Measurements from ENCODE around the gene KICS2. TPM values are rescaled to one million over a fixed set of nuclear protein-coding genes. Genes with fewer than 3 reads are reported as not detected.

Gene KICS2
- total RNA-seq (2011; cell fraction: chromatin; rRNA removed; ENCODE audit: low replicate concordance): 11.2 and 14.4 TPM in 2 replicates
- total RNA-seq (2011; cell fraction: nucleolus; rRNA removed): 14.0 and 18.4 TPM in 2 replicates
- 17.7 and 19.8 TPM in 2 replicates for total RNA-seq (2011; cell fraction: nucleoplasm; rRNA removed)
- 5.6 and 7.1 TPM in 2 replicates for total RNA-seq (2014; rRNA removed)
- 4.7 and 5.5 TPM in 2 replicates for total RNA-seq (2014; rRNA removed; fragmentation: Illumina TruSeq; extraction: Trizol)
- 4.7 and 5.4 TPM in 2 replicates for total RNA-seq (2015; rRNA removed; fragmentation: Illumina TruSeq; extraction: Trizol)
- total RNA-seq (2021): 5.8 and 6.7 TPM in 2 replicates
- 6.4 and 7.2 TPM in 2 replicates for polyA plus RNA-seq (2011; rRNA removed)
- polyA plus RNA-seq (2011; cell fraction: cytosol; rRNA removed): 5.5 and 5.7 TPM in 2 replicates
- polyA plus RNA-seq (2011; cell fraction: nucleus; rRNA removed): 8.9 and 9.1 TPM in 2 replicates
- polyA plus RNA-seq (2012): 2.7 and 4.1 TPM in 2 replicates
- polyA plus RNA-seq (2014; fragmentation: Illumina TruSeq; extraction: Trizol): 6.1 and 6.4 TPM in 2 replicates
- polyA plus RNA-seq (2014; fragmentation: Nextera tagmentation; extraction: Ambion mirVana): 1 to 10 TPM; 2.3 to 3.0 TPM
- polyA plus RNA-seq (2014; rRNA removed): 4.9 and 11.4 TPM in 2 replicates
- polyA minus RNA-seq (2011; rRNA and poly(A)+ RNA removed): 8.9 and 11.0 TPM in 2 replicates
- polyA minus RNA-seq (2011; cell fraction: cytosol; rRNA and poly(A)+ RNA removed): 3.4 and 6.1 TPM in 2 replicates
- polyA minus RNA-seq (2011; cell fraction: nucleus; rRNA and poly(A)+ RNA removed): 18.2 and 21.1 TPM in 2 replicates
- percentile 58 among the genes with signal in this experiment for Bru-seq, nascent RNA
- percentile 54 among the genes with signal in this experiment for BruChase-seq, experiment 1, labeled RNA remaining after a 2-hour chase
- BruChase-seq, experiment 2, labeled RNA remaining after a 6-hour chase: percentile 55 among the genes with signal in this experiment
- long read RNA-seq, experiment 1, full-length matches to known transcripts: 11 of 13 reads
- long read RNA-seq, experiment 1, partial matches to known transcripts: 0 of 13 reads
- long read RNA-seq, experiment 1, other reads (novel, unspliced or antisense): 2 of 13 reads
- long read RNA-seq, experiment 2, partial matches to known transcripts: 1 of 6 reads
- long read RNA-seq, experiment 2, other reads (novel, unspliced or antisense): 3 of 6 reads
- long read RNA-seq, experiment 3, full-length matches to known transcripts: 1 of 2 reads
- long read RNA-seq, experiment 3, partial matches to known transcripts: 0 of 2 reads
- long read RNA-seq, experiment 3, other reads (novel, unspliced or antisense): 1 of 2 reads

DNA sequence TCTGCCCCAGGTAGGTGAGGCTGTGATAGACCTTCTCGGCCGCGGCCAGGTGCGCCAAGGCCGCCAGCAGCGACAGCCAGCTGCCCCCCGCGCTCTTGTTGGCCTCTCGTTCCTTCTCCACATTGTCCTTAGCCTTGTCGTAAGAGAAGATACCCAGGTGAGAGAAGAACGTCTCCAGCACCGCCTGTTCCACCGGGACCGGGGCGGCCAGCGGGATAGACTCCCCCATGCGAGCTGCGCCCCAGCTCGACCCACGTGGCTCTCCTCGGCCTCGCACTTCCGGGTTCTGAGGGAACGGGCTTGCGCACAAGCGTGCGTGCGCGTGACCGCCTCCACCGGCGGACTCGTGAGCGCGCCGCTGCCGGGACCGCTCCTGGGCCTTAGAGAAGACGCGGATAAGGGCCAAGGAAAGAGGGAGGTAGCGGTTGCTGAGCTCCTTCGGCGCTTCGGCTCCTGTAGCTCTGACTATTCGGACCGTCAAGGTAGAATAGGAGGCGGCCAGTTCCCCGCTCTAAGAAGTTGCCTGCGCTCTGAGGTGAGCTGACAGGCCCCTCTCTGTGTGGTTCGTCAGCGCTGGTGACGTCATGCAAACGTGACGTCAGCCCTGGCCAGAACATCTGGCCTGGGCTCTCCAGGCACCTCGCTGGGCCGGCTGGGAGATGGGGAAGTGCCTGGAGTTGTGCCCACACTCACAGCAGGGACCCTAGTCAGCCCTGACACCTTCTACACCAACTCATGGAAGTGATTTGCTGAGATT is at the start of gene KICS2:
KICS2 (minus strand) TSS at position 288 of the 757 bp plus-strand sequence; CDS start at position 229, 59 bp downstream.
- peak within 1 kb of the TSS; percentile 77 to 96 for H3K9ac ChIP-seq (ENCODE audit: insufficient read depth in 1 of 2, low read depth in 2 of 2, low read length in 2 of 2)
- H3K27me3 ChIP-seq (ENCODE audit: control insufficient read depth in 2 of 2, insufficient read depth in 2 of 2, low read length in 2 of 2): peaks cover 0 to 2% of the 10 kb centered on the region in 2 experiments; a peak in 1 of 5 replicates
- WGBS (ENCODE audit: insufficient coverage, low coverage, missing lambda C conversion rate): 2% methylated on average over 39 of the region's 56 CpGs
- in situ Hi-C loops (cut with MboI): no loop called here
- DNase-seq (ENCODE audit: extremely low read depth in 1 of 4, low spot score in 3 of 4) (peak; percentile 92 to 96 (median 92)), ATAC-seq (peak; percentile 86), FAIRE-seq (peak; percentile 87)
- H2AFZ ChIP-seq (ENCODE audit: low read depth, low read length): peak within 1 kb of the TSS; percentile 100
- CTCF ChIA-PET (ENCODE audit: low intra/inter-chr PET ratio): no interaction called here
- POLR2A ChIA-PET: interaction anchor here (0.9 to 1.2 kb wide), 2 partner anchors 23 to 182 kb away, joined by 3 to 4 read pairs; partner anchors contain the start of gene XPOT
- no TSS peak for BruUV-seq (replicated peaks)
- H3K9me3 ChIP-seq (replicated peaks; ENCODE audit: control insufficient read depth, insufficient read depth, low read depth, low read length): no peaks in the 10 kb centered on the region
- H3K36me3 ChIP-seq (ENCODE audit: control insufficient read depth, insufficient read depth, low read length): no peaks in the 10 kb centered on the region
- H3K4me3 ChIP-seq: peak within 1 kb of the TSS; percentile 59
- H3K4me2 ChIP-seq (ENCODE audit: insufficient read depth, low read length): peak within 1 kb of the TSS; percentile 80
- peaks cover 26% of the 10 kb centered on the region for H3K79me2 ChIP-seq (ENCODE audit: control insufficient read depth, insufficient read depth, low read length)
- no peaks in the 10 kb centered on the region for H4K20me1 ChIP-seq (replicated peaks; ENCODE audit: control insufficient read depth, insufficient read depth, low read length)
- intact Hi-C loops (cut with micrococcal nuclease): no loop called here
- peak within 1 kb of the TSS; percentile 77 for H3K27ac ChIP-seq (ENCODE audit: extremely low read depth, low read depth, low read length)
- no peaks in the 10 kb centered on the region for H3K9me1 ChIP-seq (ENCODE audit: control insufficient read depth, insufficient read depth, low read length)
- H3K4me1 ChIP-seq (replicated peaks in 1 of 2; ENCODE audit: control insufficient read depth in 2 of 2, insufficient read depth in 2 of 2, low read length in 2 of 2): peaks cover 8 to 11% of the 10 kb centered on the region in 2 experiments; a peak in 3 of 5 replicates
- TF ChIP-seq, protein P1, sequence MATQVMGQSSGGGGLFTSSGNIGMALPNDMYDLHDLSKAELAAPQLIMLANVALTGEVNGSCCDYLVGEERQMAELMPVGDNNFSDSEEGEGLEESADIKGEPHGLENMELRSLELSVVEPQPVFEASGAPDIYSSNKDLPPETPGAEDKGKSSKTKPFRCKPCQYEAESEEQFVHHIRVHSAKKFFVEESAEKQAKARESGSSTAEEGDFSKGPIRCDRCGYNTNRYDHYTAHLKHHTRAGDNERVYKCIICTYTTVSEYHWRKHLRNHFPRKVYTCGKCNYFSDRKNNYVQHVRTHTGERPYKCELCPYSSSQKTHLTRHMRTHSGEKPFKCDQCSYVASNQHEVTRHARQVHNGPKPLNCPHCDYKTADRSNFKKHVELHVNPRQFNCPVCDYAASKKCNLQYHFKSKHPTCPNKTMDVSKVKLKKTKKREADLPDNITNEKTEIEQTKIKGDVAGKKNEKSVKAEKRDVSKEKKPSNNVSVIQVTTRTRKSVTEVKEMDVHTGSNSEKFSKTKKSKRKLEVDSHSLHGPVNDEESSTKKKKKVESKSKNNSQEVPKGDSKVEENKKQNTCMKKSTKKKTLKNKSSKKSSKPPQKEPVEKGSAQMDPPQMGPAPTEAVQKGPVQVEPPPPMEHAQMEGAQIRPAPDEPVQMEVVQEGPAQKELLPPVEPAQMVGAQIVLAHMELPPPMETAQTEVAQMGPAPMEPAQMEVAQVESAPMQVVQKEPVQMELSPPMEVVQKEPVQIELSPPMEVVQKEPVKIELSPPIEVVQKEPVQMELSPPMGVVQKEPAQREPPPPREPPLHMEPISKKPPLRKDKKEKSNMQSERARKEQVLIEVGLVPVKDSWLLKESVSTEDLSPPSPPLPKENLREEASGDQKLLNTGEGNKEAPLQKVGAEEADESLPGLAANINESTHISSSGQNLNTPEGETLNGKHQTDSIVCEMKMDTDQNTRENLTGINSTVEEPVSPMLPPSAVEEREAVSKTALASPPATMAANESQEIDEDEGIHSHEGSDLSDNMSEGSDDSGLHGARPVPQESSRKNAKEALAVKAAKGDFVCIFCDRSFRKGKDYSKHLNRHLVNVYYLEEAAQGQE (IDR thresholded peaks at IDR 0.05; ENCODE audit: borderline replicate concordance): peak; percentile 19; the same call in 1 of the 2 replicates
- TF ChIP-seq, protein P1 (CRISPR knock-in tag; IDR thresholded peaks at IDR 0.05; ENCODE audit: low read depth): no peak
- TF ChIP-seq MCM7 (IDR thresholded peaks at IDR 0.05): no peak
- TF ChIP-seq, protein P2, sequence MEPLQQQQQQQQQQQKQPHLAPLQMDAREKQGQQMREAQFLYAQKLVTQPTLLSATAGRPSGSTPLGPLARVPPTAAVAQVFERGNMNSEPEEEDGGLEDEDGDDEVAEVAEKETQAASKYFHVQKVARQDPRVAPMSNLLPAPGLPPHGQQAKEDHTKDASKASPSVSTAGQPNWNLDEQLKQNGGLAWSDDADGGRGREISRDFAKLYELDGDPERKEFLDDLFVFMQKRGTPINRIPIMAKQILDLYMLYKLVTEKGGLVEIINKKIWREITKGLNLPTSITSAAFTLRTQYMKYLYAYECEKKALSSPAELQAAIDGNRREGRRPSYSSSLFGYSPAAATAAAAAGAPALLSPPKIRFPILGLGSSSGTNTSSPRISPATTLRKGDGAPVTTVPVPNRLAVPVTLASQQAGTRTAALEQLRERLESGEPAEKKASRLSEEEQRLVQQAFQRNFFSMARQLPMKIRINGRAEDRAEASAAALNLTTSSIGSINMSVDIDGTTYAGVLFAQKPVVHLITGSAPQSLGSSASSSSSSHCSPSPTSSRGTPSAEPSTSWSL (CRISPR knock-in tag; IDR thresholded peaks at IDR 0.05; ENCODE audit: borderline replicate concordance): no peak
- TF ChIP-seq SMARCA5 (IDR thresholded peaks at IDR 0.05): no peak
- TF ChIP-seq SMC3 (conservative IDR thresholded peaks at IDR 0.05; ENCODE audit: insufficient read depth, low read depth, low read length): no peak

All from K562 (cell line).